ENCODE measurements around the gene RPL22. TPM values are rescaled to one million over a fixed set of nuclear protein-coding genes. Genes with fewer than 3 reads are reported as not detected.

Gene RPL22
- 149 and 187 TPM in 2 replicates for total RNA-seq (2014; rRNA removed; shearing (Covaris generic))

- Histone ChIP-seq H3K36me3 (peaks cover 44% of the 10 kb centered on the region), H3K27me3 (replicated peaks) (no peaks in the 10 kb centered on the region), H3K4me3 (peak within 1 kb of the TSS; percentile 86), H3K27ac (peak within 1 kb of the TSS; percentile 75), H3K4me1 (replicated peaks) (peaks cover 18% of the 10 kb centered on the region), H3K9me3 (replicated peaks) (no peaks in the 10 kb centered on the region)
- DNase-seq (ENCODE audit: low read depth in 1 of 2, low spot score in 2 of 2): peak; percentile 98 to 99
Measured at GRCh38 chr1:6199298-6200187, at the start of gene RPL22. RPL22 (minus strand) TSS chr1:6199595; CDS start chr1:6199573, 22 bp downstream.

DNA sequence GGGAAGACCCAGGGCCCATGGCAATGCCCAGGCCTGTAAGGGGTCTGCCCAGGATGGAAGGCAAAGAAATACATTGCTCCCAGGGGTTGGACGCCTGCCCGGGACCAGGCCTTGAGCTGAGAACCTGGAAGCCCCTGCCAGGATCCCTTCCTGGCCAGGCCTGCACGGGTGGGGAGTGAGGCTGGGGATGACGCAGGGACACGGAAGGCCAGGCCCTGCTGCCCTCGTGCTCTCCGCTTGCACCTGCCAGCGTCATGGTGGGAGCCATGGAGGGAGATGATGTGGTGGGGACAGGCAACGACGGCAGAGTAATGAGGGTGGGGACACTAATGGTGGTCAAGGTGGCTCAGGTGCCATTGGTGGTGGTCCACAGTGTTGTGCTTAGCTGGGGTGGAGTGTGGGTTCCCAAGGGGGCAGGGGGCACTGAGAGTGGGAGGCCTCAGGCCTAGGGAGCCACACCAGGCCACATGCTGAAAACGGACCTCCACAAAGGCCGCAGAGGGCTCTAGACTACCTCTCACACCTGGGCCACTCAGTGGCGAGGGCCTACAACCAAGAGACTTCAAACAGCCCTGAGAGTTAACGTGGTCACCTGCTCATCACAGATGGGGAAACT, 48.9 kb upstream of the RPL22 start:
- peak in 1 of 2 experiments; percentile 36 for DNase-seq (ENCODE audit: low read depth in 1 of 2, low spot score in 2 of 2)
- H3K27me3 ChIP-seq (replicated peaks): peaks cover 68% of the 10 kb centered on the region
- peaks cover 10% of the 10 kb centered on the region for H3K4me1 ChIP-seq (replicated peaks)
- H3K27ac ChIP-seq: no peak overlapping the region
- no peaks in the 10 kb centered on the region for H3K9me3 ChIP-seq (replicated peaks)
- no peaks in the 10 kb centered on the region for H3K36me3 ChIP-seq
- H3K4me3 ChIP-seq: no peak overlapping the region

GRCh38 chr1:6247651-6248050, 48.3 kb upstream of the RPL22 start:
- Histone ChIP-seq H3K27me3 (replicated peaks) (peaks cover 73% of the 10 kb centered on the region), H3K4me3 (no peak overlapping the region), H3K27ac (no peak overlapping the region), H3K9me3 (replicated peaks) (no peaks in the 10 kb centered on the region), H3K4me1 (replicated peaks) (peaks cover 10% of the 10 kb centered on the region), H3K36me3 (no peaks in the 10 kb centered on the region)
- no peak for DNase-seq (ENCODE audit: low read depth in 1 of 2, low spot score in 2 of 2)

GRCh38 chr1:6246497-6247467, 47.4 kb upstream of the RPL22 start:
- peaks cover 77% of the 10 kb centered on the region for H3K27me3 ChIP-seq (replicated peaks)
- peak; percentile 63 to 87 for DNase-seq (ENCODE audit: low read depth in 1 of 2, low spot score in 2 of 2)
- no peaks in the 10 kb centered on the region for H3K9me3 ChIP-seq (replicated peaks)
- peaks cover 14% of the 10 kb centered on the region for H3K4me1 ChIP-seq (replicated peaks)
- H3K4me3 ChIP-seq: no peak overlapping the region
- H3K27ac ChIP-seq: no peak overlapping the region
- H3K36me3 ChIP-seq: no peaks in the 10 kb centered on the region

GRCh38 chr1:6245869-6246496, 46.6 kb upstream of the RPL22 start:
- no peak for DNase-seq (ENCODE audit: low read depth in 1 of 2, low spot score in 2 of 2)
- Histone ChIP-seq H3K27me3 (replicated peaks) (peaks cover 82% of the 10 kb centered on the region), H3K36me3 (no peaks in the 10 kb centered on the region), H3K9me3 (replicated peaks) (no peaks in the 10 kb centered on the region), H3K4me1 (replicated peaks) (peaks cover 14% of the 10 kb centered on the region), H3K4me3 (no peak overlapping the region), H3K27ac (no peak overlapping the region)

DNA sequence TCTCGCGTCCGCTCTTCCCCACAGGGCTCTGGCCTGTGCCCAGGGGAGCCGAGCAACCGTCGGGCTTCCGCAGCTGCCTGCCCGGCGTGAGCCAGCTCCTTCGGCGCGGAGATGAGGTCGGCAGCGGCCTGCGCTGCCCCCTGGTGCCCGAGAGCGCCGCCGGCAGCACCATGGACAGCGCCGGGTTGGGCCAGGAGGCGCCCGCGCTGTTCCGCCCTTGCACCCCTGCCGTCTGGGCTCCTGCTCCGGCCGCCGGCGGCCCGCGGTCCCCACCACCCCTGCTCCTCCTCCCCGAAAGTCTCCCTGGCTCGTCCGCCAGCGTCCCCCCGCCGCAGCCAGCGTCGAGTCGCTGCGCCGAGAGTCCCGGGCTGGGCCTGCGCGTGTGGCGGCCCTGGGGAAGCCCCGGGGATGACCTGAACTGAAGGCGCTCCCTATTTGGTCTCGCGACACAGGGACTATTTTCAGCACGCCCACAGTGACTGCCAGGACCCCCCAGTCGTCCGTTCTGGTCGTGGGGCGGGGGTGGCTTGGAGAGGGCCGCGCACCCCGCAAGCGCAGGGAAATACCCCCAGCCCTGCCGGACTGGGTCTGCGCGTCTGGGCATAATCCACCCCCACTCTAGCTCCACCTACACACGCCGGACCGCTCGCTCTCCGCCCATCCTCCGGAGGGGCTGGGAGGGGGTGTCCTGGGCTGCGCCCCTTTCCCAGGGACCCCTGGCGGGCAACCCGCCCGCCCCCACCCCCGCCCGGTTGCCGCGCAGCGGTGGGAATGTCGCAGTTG, 45.9 kb upstream of the RPL22 start:
- no peak overlapping the region for H3K27ac ChIP-seq
- peaks cover 81% of the 10 kb centered on the region for H3K27me3 ChIP-seq (replicated peaks)
- DNase-seq (ENCODE audit: low read depth in 1 of 2, low spot score in 2 of 2): peak; percentile 62 to 82
- peaks cover 14% of the 10 kb centered on the region for H3K4me1 ChIP-seq (replicated peaks)
- no peaks in the 10 kb centered on the region for H3K9me3 ChIP-seq (replicated peaks)
- H3K4me3 ChIP-seq: no peak overlapping the region
- H3K36me3 ChIP-seq: no peaks in the 10 kb centered on the region

GRCh38 chr1:6244401-6245049, 45.1 kb upstream of the RPL22 start:
- Histone ChIP-seq H3K4me3 (no peak overlapping the region), H3K36me3 (no peaks in the 10 kb centered on the region), H3K27me3 (replicated peaks) (peaks cover 75% of the 10 kb centered on the region), H3K4me1 (replicated peaks) (peaks cover 14% of the 10 kb centered on the region), H3K9me3 (replicated peaks) (no peaks in the 10 kb centered on the region), H3K27ac (no peak overlapping the region)
- DNase-seq (ENCODE audit: low read depth in 1 of 2, low spot score in 2 of 2): no peak

- H3K27me3 ChIP-seq (replicated peaks): peaks cover 71% of the 10 kb centered on the region
- DNase-seq (ENCODE audit: low read depth in 1 of 2, low spot score in 2 of 2): no peak
- H3K4me3 ChIP-seq: no peak within 1 kb of the TSS
- no peak within 1 kb of the TSS for H3K27ac ChIP-seq
- H3K9me3 ChIP-seq (replicated peaks): no peaks in the 10 kb centered on the region
- peaks cover 9% of the 10 kb centered on the region for H3K4me1 ChIP-seq (replicated peaks)
- no peaks in the 10 kb centered on the region for H3K36me3 ChIP-seq
Measured at GRCh38 chr1:6243993-6244392, 44.6 kb upstream of the RPL22 start, which contains the start of gene HES3. HES3 (plus strand) TSS chr1:6244179; CDS start chr1:6244366, 187 bp downstream.

GRCh38 chr1:6243053-6243834, 43.8 kb upstream of the RPL22 start:
- Histone ChIP-seq H3K9me3 (replicated peaks) (no peaks in the 10 kb centered on the region), H3K4me1 (replicated peaks) (peaks cover 9% of the 10 kb centered on the region; the same call in 1 of the 2 replicates), H3K36me3 (no peaks in the 10 kb centered on the region), H3K4me3 (no peak overlapping the region), H3K27ac (no peak overlapping the region), H3K27me3 (replicated peaks) (peaks cover 63% of the 10 kb centered on the region)
- no peak for DNase-seq (ENCODE audit: low read depth in 1 of 2, low spot score in 2 of 2)

DNA sequence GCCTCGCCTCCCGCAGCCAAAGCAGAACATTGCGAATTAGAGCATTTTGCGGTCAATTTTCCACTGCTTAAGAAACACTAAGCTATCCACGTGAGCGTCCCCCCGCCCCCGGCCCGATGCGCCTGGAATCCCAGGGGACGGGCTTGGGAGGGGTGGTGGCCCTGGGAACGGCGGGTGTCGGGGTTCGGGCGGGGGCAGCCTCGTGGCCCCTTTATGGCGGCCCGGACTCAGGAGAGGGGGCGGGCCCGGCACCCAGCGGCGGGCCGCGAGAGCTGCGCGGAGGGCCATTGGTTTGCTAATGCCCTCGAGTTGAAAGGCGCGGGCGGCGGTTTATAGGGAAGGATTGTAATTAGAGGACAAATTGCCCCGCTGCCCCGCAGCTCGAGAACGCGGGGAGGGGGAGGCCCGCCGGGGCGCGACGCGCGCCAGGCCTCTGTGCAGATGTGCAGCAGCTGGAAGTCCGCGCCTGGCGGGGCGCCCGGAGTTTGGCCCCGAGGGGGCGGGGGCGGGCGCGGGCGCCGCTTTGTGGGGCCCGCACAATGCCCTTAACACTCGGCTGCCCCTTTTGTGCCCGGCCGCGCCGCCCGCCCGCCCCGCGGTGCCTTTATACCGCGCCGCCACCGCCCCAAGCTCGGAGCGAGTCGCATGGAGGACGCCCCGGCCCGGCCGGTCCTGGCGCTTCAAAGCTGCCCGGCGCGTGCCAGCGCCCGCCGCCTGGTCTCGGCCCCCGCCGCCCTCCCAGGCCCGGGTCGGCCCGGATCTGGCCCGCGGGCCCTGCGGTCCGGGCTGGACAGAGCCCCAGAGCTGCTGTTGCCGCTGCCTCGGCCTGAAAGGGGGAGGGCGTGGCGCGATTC, 42.7 kb upstream of the RPL22 start:
- no peak overlapping the region for H3K4me3 ChIP-seq
- no peaks in the 10 kb centered on the region for H3K9me3 ChIP-seq (replicated peaks)
- H3K27ac ChIP-seq: no peak overlapping the region
- H3K27me3 ChIP-seq (replicated peaks): peaks cover 52% of the 10 kb centered on the region
- no peak for DNase-seq (ENCODE audit: low read depth in 1 of 2, low spot score in 2 of 2)
- H3K4me1 ChIP-seq (replicated peaks): peaks cover 9% of the 10 kb centered on the region; the same call in 1 of the 2 replicates
- H3K36me3 ChIP-seq: no peaks in the 10 kb centered on the region

Data from SJSA1 (cell line).